Neuronal stem cell (in vitro differentiated cells): ENCODE data around the gene ZKSCAN5.

Source experiments
- DNase-seq: peaks from one replicate; pipeline ENCODE4 v3.0.0-alpha.2; 2013; ENCODE audit warnings: low spot score
- H2AFZ ChIP-seq: one replicate; pipeline ENCODE4 v1.6.1; 2013; ENCODE audit warnings: mild to moderate bottlenecking, low read length, inconsistent platforms
- H2AK5ac ChIP-seq: 2 replicates; pipeline ENCODE4 v1.6.1; 2013; ENCODE audit warnings: low read depth, mild to moderate bottlenecking, inconsistent platforms, low read length, moderate library complexity, mixed read lengths
- H2BK120ac ChIP-seq: 2 replicates; pipeline ENCODE4 v1.6.1; 2013; ENCODE audit warnings: low read depth, mild to moderate bottlenecking, inconsistent platforms, low read length, moderate library complexity, mixed read lengths
- H2BK12ac ChIP-seq: one replicate; pipeline ENCODE4 v1.6.1; 2013; ENCODE audit warnings: low read length, inconsistent platforms
- H2BK15ac ChIP-seq: 2 replicates; pipeline ENCODE4 v1.6.1; 2013; ENCODE audit warnings: mild to moderate bottlenecking, low read length, inconsistent platforms, mixed read lengths
- H2BK5ac ChIP-seq: one replicate; pipeline ENCODE4 v1.6.1; 2013; ENCODE audit warnings: inconsistent platforms, mild to moderate bottlenecking, low read length, moderate library complexity
- H3K14ac ChIP-seq: one replicate; pipeline ENCODE4 v1.6.1; 2013; ENCODE audit warnings: low read length, inconsistent platforms
- H3K18ac ChIP-seq: 2 replicates; pipeline ENCODE4 v1.6.1; 2013; ENCODE audit warnings: low read length, inconsistent platforms
- H3K23ac ChIP-seq: 2 replicates; pipeline ENCODE4 v1.6.1; 2013; ENCODE audit warnings: low read depth, mild to moderate bottlenecking, mixed read lengths, low read length, inconsistent platforms; ENCODE audit not compliant: poor library complexity
- H3K27ac ChIP-seq: replicated peaks from 3 replicates; pipeline ENCODE4 v1.5.1; 2013; ENCODE audit warnings: low read length, inconsistent platforms
- H3K27me3 ChIP-seq, 3 experiments: 2 replicates each; pipeline ENCODE4 v1.6.1; 2013; ENCODE audit warnings: low read length in 3 of 3, mild to moderate bottlenecking in 2 of 3, inconsistent platforms in 1 of 3, low read depth in 1 of 3, mixed read lengths in 1 of 3, moderate library complexity in 1 of 3; ENCODE audit not compliant: control insufficient read depth in 3 of 3, insufficient read depth in 3 of 3
- H3K36me3 ChIP-seq, 2 donors: replicated peaks in 1 of 2; 2 replicates each; pipeline ENCODE4 v1.6.1; 2013; ENCODE audit warnings: low read length in 2 of 2; ENCODE audit not compliant: control insufficient read depth in 2 of 2, insufficient read depth in 2 of 2
- H3K4ac ChIP-seq: 2 replicates; pipeline ENCODE4 v1.6.1; 2013; ENCODE audit warnings: inconsistent platforms, mild to moderate bottlenecking, low read length, moderate library complexity
- H3K4me1 ChIP-seq, 2 donors: 1 replicate in 1 of 2; 2 replicates in 1 of 2; pipeline ENCODE4 v1.6.1; 2013; ENCODE audit warnings: low read length in 2 of 2, low read depth in 1 of 2; ENCODE audit not compliant: control insufficient read depth in 2 of 2, insufficient read depth in 1 of 2
- H3K4me2 ChIP-seq: one replicate; pipeline ENCODE4 v1.6.1; 2013; ENCODE audit warnings: mild to moderate bottlenecking, low read length, inconsistent platforms; ENCODE audit not compliant: insufficient read depth, poor library complexity, severe bottlenecking
- H3K4me3 ChIP-seq, 2 donors: 2 replicates each; pipeline ENCODE4 v1.5.1; 2013; ENCODE audit warnings: low read length in 2 of 2, mild to moderate bottlenecking in 2 of 2, inconsistent platforms in 1 of 2, moderate library complexity in 1 of 2
- H3K79me1 ChIP-seq: one replicate; pipeline ENCODE4 v1.6.1; 2013; ENCODE audit warnings: low read depth, mild to moderate bottlenecking, inconsistent platforms, low read length, moderate library complexity
- H3K9ac ChIP-seq: one replicate; pipeline ENCODE4 v1.6.1; 2013; ENCODE audit warnings: mild to moderate bottlenecking, low read depth, low read length, inconsistent platforms; ENCODE audit not compliant: poor library complexity
- H3K9me3 ChIP-seq, 2 donors: replicated peaks in 1 of 2; 2 replicates each; pipeline versions ENCODE3 to v1.6.1; 2013; ENCODE audit warnings: low read length in 2 of 2, mild to moderate bottlenecking in 2 of 2, inconsistent platforms in 1 of 2, low read depth in 1 of 2, mixed read lengths in 1 of 2, moderate library complexity in 1 of 2; ENCODE audit not compliant: control insufficient read depth in 2 of 2, insufficient read depth in 1 of 2
- H4K8ac ChIP-seq: one replicate; pipeline ENCODE4 v1.6.1; 2013; ENCODE audit warnings: low read depth, mild to moderate bottlenecking, inconsistent platforms, low read length, moderate library complexity
- H4K91ac ChIP-seq: one replicate; pipeline ENCODE4 v1.6.1; 2013; ENCODE audit warnings: low read length, low read depth, mild to moderate bottlenecking, inconsistent platforms; ENCODE audit not compliant: poor library complexity
- WGBS, 2 donors: extraction: QIAGEN DNeasy Blood & Tissue Kit; methylation state at CpG; one replicate each; pipeline ENCODE4 v1.1.7; 2013; ENCODE audit warnings: missing lambda C conversion rate in 2 of 2, mixed read lengths in 1 of 2; ENCODE audit not compliant: insufficient read length in 2 of 2, insufficient replicate concordance in 1 of 2; ENCODE audit errors: extremely low coverage in 2 of 2; 5-methylcytosine and 5-hydroxymethylcytosine counted together

Gene ZKSCAN5

DNA sequence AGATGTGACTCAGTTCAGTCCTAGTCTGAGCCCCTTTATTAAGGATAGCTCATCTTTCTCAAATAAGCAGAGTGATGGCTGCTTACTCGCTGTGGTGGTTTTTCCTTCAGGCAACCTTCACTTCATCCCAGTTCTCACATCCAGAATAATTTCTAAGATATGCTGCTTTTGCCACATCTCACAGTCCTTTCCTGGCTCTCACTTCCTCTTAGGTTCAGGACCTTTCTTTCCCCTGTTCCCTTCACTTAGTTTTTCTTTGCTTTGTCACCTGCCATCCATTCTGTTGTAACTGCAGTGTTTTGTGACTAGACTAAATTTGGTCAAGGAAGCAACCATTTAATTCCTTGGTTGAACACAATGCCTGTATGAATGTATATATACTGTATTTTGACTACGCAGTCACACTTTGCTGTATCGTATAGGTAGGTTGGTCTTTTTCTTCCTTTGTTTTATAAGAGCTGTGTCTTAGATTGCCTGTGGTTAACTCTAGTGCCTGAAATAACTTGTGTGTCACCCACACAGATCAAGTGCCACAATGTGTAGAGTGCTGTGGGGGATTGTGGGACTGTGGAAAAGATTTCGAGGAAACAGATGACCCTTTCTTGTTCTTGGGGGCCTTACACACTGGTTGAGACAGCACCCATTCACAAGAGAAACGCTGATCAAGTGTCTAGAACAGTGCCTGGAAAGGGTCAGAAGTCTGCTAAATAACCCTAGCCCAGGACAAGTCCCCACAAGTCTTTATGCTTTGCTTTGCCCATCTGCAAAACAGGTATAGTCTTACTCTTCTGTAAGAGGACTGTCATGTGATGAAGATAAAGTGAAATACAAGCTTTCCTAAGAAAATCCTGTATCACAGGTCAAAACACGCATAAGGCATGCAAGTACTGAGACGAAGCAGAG is 56.6 kb downstream of the ZKSCAN5 start:
- DNase-seq, result no peak
- no peaks in the 10 kb centered on the region for H3K27me3 ChIP-seq
- no peak overlapping the region for H2BK5ac ChIP-seq
- no peak overlapping the region for H3K14ac ChIP-seq
- H3K9ac ChIP-seq, result no peak overlapping the region
- no peak overlapping the region for H3K4me3 ChIP-seq
- no peak overlapping the region for H3K27ac ChIP-seq
- no peak overlapping the region for H2BK12ac ChIP-seq
- H3K4me1 ChIP-seq, result peaks cover 6% of the 10 kb centered on the region in 2 donors
- no peak overlapping the region for H2BK120ac ChIP-seq
- no peaks in the 10 kb centered on the region for H3K9me3 ChIP-seq
- H2AK5ac ChIP-seq, result no peak overlapping the region
- no peak overlapping the region for H3K18ac ChIP-seq
- H3K4ac ChIP-seq, result no peak overlapping the region
- H3K36me3 ChIP-seq, result peaks cover 30 to 76% of the 10 kb centered on the region in 2 donors
- no peak overlapping the region for H2BK15ac ChIP-seq
- H4K8ac ChIP-seq, result no peak overlapping the region
- no peak overlapping the region for H2AFZ ChIP-seq
- H3K23ac ChIP-seq, result no peak overlapping the region
- H3K79me1 ChIP-seq, result peaks cover 13% of the 10 kb centered on the region
- no peak overlapping the region for H3K4me2 ChIP-seq
- no CpG with 5 or more reads among the region's 7 CpGs for WGBS, 2 donors
- no peak overlapping the region for H4K91ac ChIP-seq

DNA sequence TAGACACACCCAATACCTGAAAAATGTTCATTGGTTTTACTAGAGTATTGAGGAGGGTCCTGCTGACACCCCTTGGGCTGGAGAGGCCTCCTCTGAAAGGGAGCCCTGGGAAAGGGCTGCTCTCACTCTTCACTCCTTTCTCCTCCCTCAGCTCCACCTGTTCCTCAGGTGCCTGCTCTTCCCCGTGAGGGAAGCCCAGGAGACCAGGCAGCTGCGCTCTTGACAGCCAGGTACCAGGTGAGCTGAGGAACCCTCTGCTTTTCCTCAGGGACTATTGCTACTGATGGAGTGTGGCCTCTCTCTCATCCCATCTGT is 57.2 kb downstream of the ZKSCAN5 start:
- peaks cover 29 to 76% of the 10 kb centered on the region in 2 donors for H3K36me3 ChIP-seq
- peaks cover 6% of the 10 kb centered on the region in 2 donors for H3K4me1 ChIP-seq

DNA sequence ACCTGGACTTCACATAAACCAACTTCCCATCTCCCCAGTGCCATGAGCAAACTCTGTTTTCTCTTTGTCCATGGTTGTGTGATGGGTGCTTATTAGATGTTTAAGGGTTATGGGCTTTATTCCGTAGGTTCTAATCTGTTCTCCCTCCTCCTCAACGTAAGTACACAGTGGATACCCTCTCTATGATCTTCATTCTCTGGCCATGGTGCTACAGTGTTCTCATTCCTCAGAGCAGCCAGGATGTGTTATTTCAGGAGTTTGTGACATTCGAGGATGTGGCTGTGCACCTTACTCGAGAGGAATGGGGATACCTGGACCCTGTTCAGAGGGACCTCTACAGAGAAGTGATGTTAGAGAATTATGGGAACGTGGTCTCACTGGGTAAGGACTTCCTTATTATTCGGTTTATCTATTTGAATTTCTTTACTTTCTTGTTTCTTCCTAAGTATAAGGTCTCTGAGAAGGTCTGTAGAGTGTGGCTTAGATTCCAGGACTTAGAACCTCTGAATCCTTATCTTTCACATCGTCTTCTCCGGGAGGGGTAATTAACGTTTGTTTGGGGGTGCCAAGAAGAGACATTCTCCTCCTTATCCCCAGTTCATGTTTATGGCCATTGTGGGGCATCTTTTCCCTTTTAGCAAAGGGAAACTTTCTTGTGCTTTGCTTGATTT is 57.8 kb downstream of the ZKSCAN5 start:
- Histone ChIP-seq H3K4me3 (no peak overlapping the region), H2BK5ac (no peak overlapping the region), H3K4ac (no peak overlapping the region), H2BK15ac (no peak overlapping the region), H3K18ac (no peak overlapping the region), H3K36me3 (peaks cover 29 to 74% of the 10 kb centered on the region in 2 donors), H4K8ac (no peak overlapping the region), H2AFZ (no peak overlapping the region), H3K9ac (no peak overlapping the region), H3K27ac (no peak overlapping the region), H3K79me1 (peaks cover 11% of the 10 kb centered on the region), H3K9me3 (no peaks in the 10 kb centered on the region), H3K4me1 (peaks cover 3 to 4% of the 10 kb centered on the region in 2 donors), H3K14ac (no peak overlapping the region), H3K27me3 (no peaks in the 10 kb centered on the region), H3K23ac (no peak overlapping the region), H4K91ac (no peak overlapping the region), H2AK5ac (no peak overlapping the region), H2BK12ac (no peak overlapping the region), H2BK120ac (no peak overlapping the region), H3K4me2 (no peak overlapping the region)
- WGBS, 2 donors, result no CpG with 5 or more reads among the region's 9 CpGs
- DNase-seq, result no peak

More for the DNA sequence above, 57.2 kb downstream of the ZKSCAN5 start:
- H4K91ac ChIP-seq, result no peak overlapping the region
- DNase-seq, result no peak
- no peak overlapping the region for H3K23ac ChIP-seq
- no peaks in the 10 kb centered on the region for H3K27me3 ChIP-seq
- H3K18ac ChIP-seq, result no peak overlapping the region
- H2BK12ac ChIP-seq, result no peak overlapping the region
- peaks cover 13% of the 10 kb centered on the region for H3K79me1 ChIP-seq
- no peak overlapping the region for H3K4me2 ChIP-seq
- H3K27ac ChIP-seq, result no peak overlapping the region
- H2BK5ac ChIP-seq, result no peak overlapping the region
- no peak overlapping the region for H3K9ac ChIP-seq
- H3K4me3 ChIP-seq, result no peak overlapping the region
- H4K8ac ChIP-seq, result no peak overlapping the region
- no peak overlapping the region for H2BK15ac ChIP-seq
- H2AFZ ChIP-seq, result no peak overlapping the region
- H2AK5ac ChIP-seq, result no peak overlapping the region
- H3K9me3 ChIP-seq, result no peaks in the 10 kb centered on the region
- no peak overlapping the region for H3K14ac ChIP-seq
- H2BK120ac ChIP-seq, result no peak overlapping the region
- H3K4ac ChIP-seq, result no peak overlapping the region
- WGBS, 2 donors, result no CpG with 5 or more reads among the region's 2 CpGs

DNA sequence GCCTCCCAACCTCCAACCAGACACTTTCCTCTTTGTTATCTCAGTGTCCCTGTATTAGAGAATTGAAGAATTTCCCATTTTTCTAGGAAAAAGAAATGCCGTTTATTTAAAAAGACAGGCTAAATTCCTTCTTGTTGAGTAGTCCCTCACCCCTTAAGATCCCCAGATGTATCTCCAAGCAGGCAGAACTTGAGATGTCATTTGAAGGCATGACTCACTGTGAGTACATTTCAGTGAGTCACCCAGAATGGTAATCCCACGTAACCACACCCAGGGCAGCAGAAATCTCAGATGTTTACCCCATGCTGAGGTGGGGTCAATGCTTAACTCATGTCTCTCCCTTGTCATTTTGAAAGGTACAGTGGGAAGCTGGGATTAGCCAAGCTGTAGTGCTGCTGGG is 58.4 kb downstream of the ZKSCAN5 start:
- no CpG with 5 or more reads among the region's 2 CpGs for WGBS, 2 donors
- Histone ChIP-seq H3K18ac (no peak overlapping the region), H3K79me1 (peaks cover 8% of the 10 kb centered on the region), H3K4me2 (no peak overlapping the region), H3K9ac (no peak overlapping the region), H3K36me3 (peaks cover 29 to 78% of the 10 kb centered on the region in 2 donors), H3K4me1 (no peaks in the 10 kb centered on the region), H4K8ac (no peak overlapping the region), H2BK12ac (no peak overlapping the region), H3K4ac (no peak overlapping the region), H3K27ac (no peak overlapping the region), H3K4me3 (no peak overlapping the region), H3K23ac (no peak overlapping the region), H3K9me3 (no peaks in the 10 kb centered on the region), H2BK120ac (no peak overlapping the region), H3K27me3 (no peaks in the 10 kb centered on the region), H3K14ac (no peak overlapping the region), H2BK5ac (no peak overlapping the region), H2AFZ (no peak overlapping the region), H4K91ac (no peak overlapping the region), H2BK15ac (no peak overlapping the region), H2AK5ac (no peak overlapping the region)
- no peak for DNase-seq
